Heart right ventricle (tissue), 16 donors: ENCODE data around the gene NKX2-3. TPM values are rescaled to one million over a fixed set of nuclear protein-coding genes. Genes with fewer than 3 reads are reported as not detected.

ENCODE experiments used
- ATAC-seq, 8 donors: fragments of 200-7000 bp; cut with Tn5 transposase; one replicate each; pipeline ENCODE4 v1.9.1; 2020; ENCODE audit warnings: mild to moderate bottlenecking in 8 of 8, moderate library complexity in 8 of 8, moderate number of reproducible peaks in 1 of 8
- DNase-seq, 2 donors: peaks; one replicate each; pipeline ENCODE4 v3.0.0-alpha.2; 2020
- H3K27ac ChIP-seq, 10 donors: fragments of 200-600 bp; sonication (generic) in 2 of 10; one replicate each; pipeline versions ENCODE4 v1.5.0 to v1.8.0; 2020 to 2022; ENCODE audit warnings: mild to moderate bottlenecking in 3 of 10
- H3K27me3 ChIP-seq, 7 donors: fragments of 200-600 bp; one replicate each; pipeline ENCODE4 v1.8.0; 2021 to 2022; ENCODE audit warnings: mild to moderate bottlenecking in 2 of 7
- H3K36me3 ChIP-seq, 9 donors: fragments of 200-600 bp; sonication (generic) in 1 of 9; one replicate each; pipeline versions ENCODE4 v1.5.0 to v1.8.0; 2020 to 2022; ENCODE audit warnings: mild to moderate bottlenecking in 2 of 9
- H3K4me1 ChIP-seq, 9 donors: fragments of 200-600 bp; sonication (generic) in 1 of 9; one replicate each; pipeline versions ENCODE4 v1.5.0 to v1.8.0; 2020 to 2022; ENCODE audit warnings: mild to moderate bottlenecking in 4 of 9
- H3K4me3 ChIP-seq, 10 donors: fragments of 200-600 bp; sonication (generic) in 2 of 10; one replicate each; pipeline versions ENCODE4 v1.5.0 to v1.8.0; 2020 to 2022; ENCODE audit warnings: mild to moderate bottlenecking in 7 of 10, moderate library complexity in 2 of 10
- H3K9me3 ChIP-seq, 11 donors: fragments of 200-600 bp in 10 of 11; sonication (generic) in 2 of 11; one replicate each; pipeline versions ENCODE4 v1.5.0 to v1.8.0; 2013 to 2022; ENCODE audit warnings: mild to moderate bottlenecking in 2 of 11, control low read depth in 1 of 11, moderate library complexity in 1 of 11
- WGBS, 2 donors: extraction: QIAGEN DNeasy Blood & Tissue Kit; methylation state at CpG; one replicate each; pipeline ENCODE4 v1.1.7; 2013; ENCODE audit warnings: inconsistent platforms in 1 of 2; 5-methylcytosine and 5-hydroxymethylcytosine counted together
- intact Hi-C, 10 donors: fragments of 100-400 bp; cut with DNase I; formaldehyde crosslinking; loops; one replicate each; pipeline versions ENCODE4 v1.11.1 to v1.14.2; 2022
- long read RNA-seq, 3 donors: library from polyadenylated mRNA; unstranded; transcript quantifications; one replicate each; pipeline ENCODE4 v2.0.0, GENCODE V29; 2020 to 2021
- polyA plus RNA-seq, 2 donors: library from polyadenylated mRNA; stranded (reverse); fragments of 200-250 nt; gene quantifications; one replicate each; pipeline ENCODE4 v1.2.3, GENCODE V29; 2013
- total RNA-seq, 10 donors: library from RNA; stranded (reverse); fragmentation: NEBNext Ultra II Directional in 3 of 10; extraction: Animal tissue kit (Norgen Biotek cat#: 25700) in 3 of 10; gene quantifications; one replicate each; pipeline versions ENCODE4 v1.2.1 to v1.2.4, GENCODE V29; 2021 to 2023
- TF ChIP-seq, protein P1 (sequence below), 9 donors: fragments of 200-600 bp; sonication (generic) in 2 of 9; IDR thresholded peaks; one replicate each; pipeline versions ENCODE4 v1.5.0 to v1.8.0; 2021 to 2022; ENCODE audit warnings: antibody characterized with exemption in 9 of 9, mild to moderate bottlenecking in 5 of 9, moderate library complexity in 1 of 9
- donor health status: Arrhythmogenic right ventricular cardiomyopathy.
- donor health status: ischemic (EF 13 %, LVEDD 7.1; RV severe dilation, severe dysfunction).
- donor health status: healthy with polysubstance abuse.
- donor health status: DM: no; HTN: yes; CAD: no.
- donor health status: DM: no; HTN: no; CAD: no.
- donor health status: ischemic (EF 25% LVEDD 6.9; RV normal size, moderate dysfunction).
- donor health status: ischemic (EF 25% LVEDD 5.7; RV mildly dilated, moderate dysfunction).
- donor health status: healthy.
- donor health status: DM: yes; HTN: yes; CAD: no.
- donor health status: Ischemic cardiomyopathy.
- donor health status: ischemic (EF 35%, LVEDD 5.7; RV mildly dilated, moderate dysfunction).
- donor health status: nonischemic (EF 11% LVEDD 7.7; RV severe dilation, severe dysfunction).
- donor health status: DM: yes; HTN: yes; CAD: no.
- donor health status: PGD.
- donor health status: ischemic (EF 29% LVEDD 5.4; RV normal size, mild dysfunction).
- donor health status: nonischemic (EF 23%, LVEDD 6.1; RV moderate dilation, normal function).

The NKX2-3 gene
- total RNA-seq (not detected), polyA plus RNA-seq (not detected)
- long read RNA-seq, donor 1 = 0 reads
- long read RNA-seq, donor 2 = 0 reads
- long read RNA-seq, donor 3 = 0 reads

DNA sequence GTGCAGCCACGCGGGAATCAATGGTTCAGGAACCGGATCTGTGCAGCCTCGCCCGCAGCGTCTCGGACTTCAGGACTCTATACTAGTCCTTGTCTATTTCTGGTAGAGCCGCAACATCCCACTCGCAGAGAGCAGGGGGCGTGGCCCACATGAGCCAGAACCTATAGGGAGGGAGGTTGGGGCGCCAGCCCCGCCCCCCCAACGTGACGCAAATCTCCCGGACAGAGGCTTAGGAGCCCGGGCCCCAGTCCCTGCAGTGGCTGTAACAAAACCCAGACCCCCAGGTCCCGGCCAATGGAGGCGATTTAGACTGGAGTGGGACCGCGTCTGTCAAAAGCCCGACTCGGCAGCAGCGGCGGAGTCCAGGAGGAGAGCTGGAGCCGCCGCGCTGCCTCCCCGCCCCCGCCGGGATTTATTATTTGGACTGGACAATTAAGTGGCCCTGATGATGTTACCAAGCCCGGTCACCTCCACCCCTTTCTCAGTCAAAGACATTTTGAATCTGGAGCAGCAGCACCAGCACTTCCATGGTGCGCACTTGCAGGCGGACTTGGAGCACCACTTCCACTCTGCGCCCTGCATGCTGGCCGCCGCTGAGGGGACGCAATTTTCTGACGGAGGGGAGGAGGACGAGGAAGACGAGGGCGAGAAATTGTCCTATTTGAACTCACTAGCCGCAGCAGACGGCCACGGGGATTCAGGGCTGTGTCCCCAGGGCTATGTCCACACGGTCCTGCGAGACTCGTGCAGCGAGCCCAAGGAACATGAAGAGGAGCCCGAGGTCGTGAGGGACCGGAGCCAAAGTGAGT, at the start of gene NKX2-3:
TSS of gene NKX2-3 (plus strand) at position 256 of the 809 bp plus-strand sequence. CDS start at position 446, 190 bp downstream.
- Histone ChIP-seq H3K4me1 (peaks cover 5 to 77% (median 51%) of the 10 kb centered on the region in 9 donors), H3K27ac (no peak within 1 kb of the TSS), H3K9me3 (no peaks in the 10 kb centered on the region), H3K36me3 (no peaks in the 10 kb centered on the region), H3K4me3 (peak within 1 kb of the TSS in 5 of 10 donors; percentile 4 to 29 (median 9)), H3K27me3 (peaks cover 67 to 100% (median 99%) of the 10 kb centered on the region in 7 donors)
- DNase-seq (peak; percentile 18 to 53), ATAC-seq (peak in 7 of 8 donors; percentile 21 to 65 (median 50))
- intact Hi-C loops = no loop called here
- TF ChIP-seq, protein P1, sequence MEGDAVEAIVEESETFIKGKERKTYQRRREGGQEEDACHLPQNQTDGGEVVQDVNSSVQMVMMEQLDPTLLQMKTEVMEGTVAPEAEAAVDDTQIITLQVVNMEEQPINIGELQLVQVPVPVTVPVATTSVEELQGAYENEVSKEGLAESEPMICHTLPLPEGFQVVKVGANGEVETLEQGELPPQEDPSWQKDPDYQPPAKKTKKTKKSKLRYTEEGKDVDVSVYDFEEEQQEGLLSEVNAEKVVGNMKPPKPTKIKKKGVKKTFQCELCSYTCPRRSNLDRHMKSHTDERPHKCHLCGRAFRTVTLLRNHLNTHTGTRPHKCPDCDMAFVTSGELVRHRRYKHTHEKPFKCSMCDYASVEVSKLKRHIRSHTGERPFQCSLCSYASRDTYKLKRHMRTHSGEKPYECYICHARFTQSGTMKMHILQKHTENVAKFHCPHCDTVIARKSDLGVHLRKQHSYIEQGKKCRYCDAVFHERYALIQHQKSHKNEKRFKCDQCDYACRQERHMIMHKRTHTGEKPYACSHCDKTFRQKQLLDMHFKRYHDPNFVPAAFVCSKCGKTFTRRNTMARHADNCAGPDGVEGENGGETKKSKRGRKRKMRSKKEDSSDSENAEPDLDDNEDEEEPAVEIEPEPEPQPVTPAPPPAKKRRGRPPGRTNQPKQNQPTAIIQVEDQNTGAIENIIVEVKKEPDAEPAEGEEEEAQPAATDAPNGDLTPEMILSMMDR (IDR thresholded peaks at IDR 0.05) = no peak
- 2 to 3% methylated on average over 51 of the region's 51 CpGs for whole genome bisulfite sequencing, 2 donors

DNA sequence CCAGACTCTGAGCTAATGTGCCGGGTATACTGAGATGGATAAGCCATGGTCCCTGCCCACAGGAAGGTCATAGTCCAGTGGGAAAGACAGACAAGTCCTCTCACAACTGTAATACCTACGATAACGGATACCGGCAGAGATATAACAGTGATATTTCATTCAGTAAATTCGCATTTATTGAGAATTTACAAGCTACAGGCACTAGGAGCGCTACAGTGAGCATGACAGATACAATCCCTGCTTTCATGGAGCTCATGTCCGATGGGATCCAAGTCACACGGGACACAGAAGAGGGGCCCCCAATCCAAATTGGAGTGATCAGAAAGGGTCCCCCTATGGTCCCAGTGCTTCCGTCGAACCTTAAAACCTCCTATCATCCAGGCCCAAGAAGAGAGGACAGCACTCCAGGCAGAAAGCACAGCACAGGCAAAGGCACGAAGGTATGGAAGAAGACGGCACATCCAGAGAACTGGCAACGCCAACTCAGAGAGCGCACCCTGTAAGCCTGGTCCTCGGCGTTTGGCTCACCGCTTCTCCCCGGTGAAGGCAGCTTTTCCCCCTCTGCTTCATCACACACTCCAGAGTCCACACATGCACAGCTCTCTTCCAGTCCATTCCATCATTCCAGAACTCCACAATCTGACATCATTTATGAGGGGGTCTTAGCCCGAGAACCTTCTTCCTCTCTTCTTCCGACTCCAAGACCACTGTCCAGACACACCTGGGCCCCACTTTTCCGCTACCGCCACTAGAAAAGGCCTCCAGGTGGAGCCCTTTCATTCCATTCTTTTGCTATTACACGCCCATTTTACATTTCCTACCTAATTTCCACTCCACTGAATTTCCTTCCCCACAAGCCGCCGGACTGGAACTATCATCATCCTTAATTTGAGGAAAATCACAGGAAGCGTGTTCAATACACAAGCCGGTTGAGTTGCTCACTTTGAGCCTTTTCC, 47.8 kb upstream of the NKX2-3 start:
- H3K27ac ChIP-seq = no peak overlapping the region
- peaks cover 0 to 82% (median 47%) of the 10 kb centered on the region in 7 donors for H3K27me3 ChIP-seq
- DNase-seq (no peak), ATAC-seq (no peak)
- H3K9me3 ChIP-seq = peaks cover 0 to 4% (median 0%) of the 10 kb centered on the region in 11 donors
- no peaks in the 10 kb centered on the region for H3K4me1 ChIP-seq
- TF ChIP-seq, protein P1 (IDR thresholded peaks at IDR 0.05) = no peak
- intact Hi-C loops = no loop called here
- H3K4me3 ChIP-seq = no peak overlapping the region
- no peaks in the 10 kb centered on the region for H3K36me3 ChIP-seq
- 65 to 68% methylated on average over 27 of the region's 27 CpGs for WGBS, 2 donors

DNA sequence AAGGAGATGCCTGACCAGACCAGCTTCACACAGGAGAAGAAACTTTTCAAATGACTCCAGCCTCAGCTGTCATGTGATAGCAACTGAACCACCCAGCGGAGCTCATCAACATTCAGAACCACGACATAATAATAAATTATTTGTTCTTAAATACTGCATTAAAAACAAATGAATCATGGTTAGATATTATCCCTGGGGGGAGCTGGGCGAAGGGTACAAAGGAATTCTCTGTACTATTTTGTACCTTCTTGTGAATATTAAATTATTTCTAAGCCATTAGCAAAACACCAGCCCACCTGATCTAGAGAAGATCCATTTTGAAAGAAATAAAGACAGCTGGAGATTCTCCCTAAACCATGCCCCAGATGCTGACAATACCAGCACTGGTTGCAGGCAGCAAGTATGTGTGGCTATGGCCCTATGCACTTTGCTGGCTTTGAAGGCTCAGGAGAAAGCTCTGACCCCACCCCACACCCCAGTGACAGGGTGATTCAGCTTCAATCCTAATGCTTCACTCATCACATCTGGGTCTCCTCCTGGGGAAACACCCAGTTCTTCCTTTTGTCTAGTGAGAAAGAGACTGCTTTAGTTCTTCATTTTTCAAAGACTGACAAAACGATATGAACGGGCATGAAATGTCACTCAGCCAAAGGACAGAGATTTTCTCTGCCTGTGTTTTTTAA, 45.5 kb upstream of the NKX2-3 start:
- DNase-seq (no peak), ATAC-seq (no peak)
- H3K36me3 ChIP-seq = no peaks in the 10 kb centered on the region
- no peak overlapping the region for H3K4me3 ChIP-seq
- H3K27me3 ChIP-seq = peaks cover 0 to 87% (median 56%) of the 10 kb centered on the region in 7 donors
- 83 to 85% methylated on average over 5 of the region's 5 CpGs for WGBS, 2 donors
- H3K9me3 ChIP-seq = no peaks in the 10 kb centered on the region
- intact Hi-C loops = no loop called here
- no peak overlapping the region for H3K27ac ChIP-seq
- TF ChIP-seq, protein P1 (IDR thresholded peaks at IDR 0.05) = no peak
- H3K4me1 ChIP-seq = no peaks in the 10 kb centered on the region
